HG03571 (cell line): ENCODE data around the gene SLC8A2.

Source experiments
- ATAC-seq: cut with Tn5 transposase; IDR thresholded peaks from one replicate; pipeline ENCODE4 v1.9.1; 2021; ENCODE audit not compliant: unreplicated experiment

The SLC8A2 gene

GRCh38 chr19:47464675-47465419, 6.8 kb downstream of the SLC8A2 start:
- no peak for ATAC-seq

DNA sequence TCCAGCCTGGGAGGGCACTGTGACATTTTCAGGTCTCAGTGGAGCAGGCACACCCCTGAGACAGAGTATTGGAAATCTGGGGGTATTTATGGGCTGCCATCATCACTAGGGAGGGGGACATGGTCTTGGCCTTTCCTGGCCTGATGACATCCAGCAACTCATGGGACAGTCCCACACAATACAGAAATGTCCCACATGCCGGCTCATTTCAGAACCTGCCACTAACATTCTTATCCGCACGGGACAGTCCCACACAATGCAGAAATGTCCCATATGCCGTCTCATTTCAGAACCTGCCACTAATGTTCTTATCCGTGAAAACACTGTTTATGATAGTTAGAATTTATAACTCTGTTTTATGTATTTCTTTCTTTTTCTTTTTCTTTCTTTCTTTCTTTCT, 9.8 kb downstream of the SLC8A2 start:
- ATAC-seq = no peak

DNA sequence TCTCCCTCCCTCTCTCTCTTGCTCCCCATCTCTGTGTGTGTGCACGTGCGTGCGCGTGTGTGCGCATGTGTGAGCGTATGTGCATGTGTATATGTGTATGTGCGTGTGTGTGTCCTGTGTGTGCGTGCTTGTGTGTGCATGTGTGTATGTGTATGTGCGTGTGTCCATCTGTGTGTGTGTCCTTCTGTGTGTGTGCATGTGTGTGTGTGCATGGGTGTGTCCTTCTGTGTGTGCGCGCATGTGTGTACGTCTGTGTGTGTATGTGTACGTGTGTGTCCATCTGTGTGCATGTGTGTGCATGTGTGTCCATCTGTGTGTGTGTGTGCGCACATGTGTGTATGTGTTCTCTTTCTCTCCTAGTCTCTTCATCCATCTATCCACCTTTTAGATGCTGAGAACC, 12.2 kb downstream of the SLC8A2 start:
- no peak for ATAC-seq

GRCh38 chr19:47458672-47459071, 13.0 kb downstream of the SLC8A2 start:
- ATAC-seq = no peak

GRCh38 chr19:47456721-47457474, 14.8 kb downstream of the SLC8A2 start:
- no peak for ATAC-seq

- no peak for ATAC-seq
Observed at GRCh38 chr19:47450478-47450877, 21.2 kb downstream of the SLC8A2 start.

- no peak for ATAC-seq
Observed at GRCh38 chr19:47448360-47448727, 23.3 kb downstream of the SLC8A2 start.

- no peak for ATAC-seq
Observed at GRCh38 chr19:47447470-47448359, 24.0 kb downstream of the SLC8A2 start.

DNA sequence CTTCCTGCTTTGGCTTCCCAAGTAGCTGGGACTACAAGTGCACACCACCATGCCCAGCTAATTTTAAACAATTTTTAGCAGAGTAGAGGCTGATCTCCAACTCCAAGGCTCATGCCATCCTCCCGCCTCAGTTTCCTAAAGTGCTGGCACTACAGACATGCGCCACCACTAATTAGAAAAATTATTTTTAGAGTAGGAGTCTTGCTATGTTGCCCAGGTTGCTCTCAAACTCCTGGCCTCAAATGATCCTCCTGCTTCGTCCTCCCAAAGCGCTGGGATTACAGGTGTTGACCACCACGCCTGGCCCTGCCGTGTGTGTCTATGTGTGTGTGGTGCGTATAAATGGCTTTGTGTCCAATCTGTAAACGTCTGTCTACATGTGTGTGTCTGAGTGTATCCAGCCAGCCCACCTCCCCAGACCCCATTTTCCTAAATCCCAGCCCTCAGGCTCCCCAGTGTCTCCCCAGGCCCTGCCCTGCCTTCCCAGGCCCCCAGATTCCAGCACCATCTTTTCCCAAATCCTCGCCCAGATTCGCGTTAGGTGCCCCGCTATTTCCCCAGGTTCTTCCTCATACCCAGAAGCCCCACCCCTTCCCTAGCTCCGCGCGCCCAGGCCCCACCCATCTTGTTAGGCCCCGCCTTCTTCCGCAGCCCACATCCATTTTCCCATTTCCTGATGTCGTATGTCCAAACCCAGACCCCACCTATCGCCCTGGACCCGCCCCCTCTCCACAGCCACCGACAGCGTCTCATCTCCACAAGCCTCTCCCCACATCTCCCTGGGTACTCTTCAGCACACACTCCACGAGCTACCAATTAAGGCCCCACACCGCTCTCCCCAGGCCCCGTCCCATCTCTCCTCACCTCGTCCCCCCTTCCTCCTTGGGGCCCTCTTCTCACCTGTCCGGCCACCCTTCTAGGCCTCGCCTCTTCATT, 24.9 kb downstream of the SLC8A2 start:
- no peak for ATAC-seq

DNA sequence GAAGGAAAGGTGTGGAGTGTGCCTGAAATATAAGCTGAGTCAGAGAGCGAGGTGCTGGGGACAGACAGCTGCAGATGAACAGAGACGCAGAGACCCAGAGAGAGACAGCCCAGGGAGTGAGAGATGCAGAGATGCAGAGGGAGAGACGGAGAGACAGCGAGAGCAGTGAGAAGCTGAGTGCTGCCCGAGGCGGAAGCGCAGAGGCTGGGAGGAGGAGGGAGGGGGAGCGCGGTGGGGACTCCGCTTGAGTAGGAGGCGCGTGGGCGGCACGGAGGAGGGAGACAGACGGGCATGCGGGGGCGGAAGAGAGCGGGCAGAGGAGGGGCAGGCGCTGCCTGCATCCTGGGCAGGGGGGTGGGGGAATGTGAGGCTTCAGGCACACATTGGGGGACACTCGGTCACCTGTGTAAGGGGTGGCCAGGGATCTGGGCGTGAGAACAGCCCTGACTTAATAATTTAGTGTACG, 25.7 kb downstream of the SLC8A2 start:
- no peak for ATAC-seq

DNA sequence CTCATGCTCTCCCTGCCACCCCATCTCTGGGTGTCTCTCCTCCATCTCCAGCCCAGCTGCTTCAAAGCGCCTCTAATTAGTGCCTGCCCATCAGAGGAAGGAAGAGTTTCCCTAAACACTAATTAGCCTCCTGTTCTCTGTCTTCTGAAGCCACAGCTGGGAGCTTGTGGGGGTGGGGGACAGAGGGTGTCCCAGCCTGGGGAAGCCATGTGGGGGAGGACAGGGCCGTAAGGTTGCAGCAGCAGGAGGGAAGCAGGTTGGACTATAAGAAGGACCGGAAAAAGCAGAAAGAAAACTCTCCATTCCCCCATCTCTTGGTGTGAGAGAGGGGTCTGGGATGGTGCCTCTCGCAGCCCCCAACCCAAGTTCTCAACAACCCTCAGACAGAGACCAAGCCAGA, 26.2 kb downstream of the SLC8A2 start:
- ATAC-seq = no peak

DNA sequence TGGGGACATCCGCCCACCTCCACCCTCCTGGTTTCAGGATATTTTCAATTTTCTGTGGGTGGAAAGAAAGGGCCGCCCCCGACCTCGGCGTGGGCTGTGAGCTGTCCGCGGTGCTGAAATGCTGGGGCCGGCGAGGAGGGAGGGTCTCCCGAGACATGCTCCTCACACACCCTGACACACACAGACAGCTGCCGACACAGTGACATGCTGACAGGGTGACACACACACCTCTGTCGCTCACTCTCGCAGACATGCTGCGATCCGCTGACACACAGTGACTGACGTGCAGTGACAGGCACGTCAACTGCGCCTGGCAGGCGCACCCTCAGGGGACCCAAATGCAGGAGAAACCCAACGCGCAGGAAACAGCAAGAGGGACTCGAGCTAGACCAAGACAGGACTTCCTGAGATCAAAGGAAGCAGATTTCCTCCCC, 27.3 kb downstream of the SLC8A2 start:
- no peak for ATAC-seq

DNA sequence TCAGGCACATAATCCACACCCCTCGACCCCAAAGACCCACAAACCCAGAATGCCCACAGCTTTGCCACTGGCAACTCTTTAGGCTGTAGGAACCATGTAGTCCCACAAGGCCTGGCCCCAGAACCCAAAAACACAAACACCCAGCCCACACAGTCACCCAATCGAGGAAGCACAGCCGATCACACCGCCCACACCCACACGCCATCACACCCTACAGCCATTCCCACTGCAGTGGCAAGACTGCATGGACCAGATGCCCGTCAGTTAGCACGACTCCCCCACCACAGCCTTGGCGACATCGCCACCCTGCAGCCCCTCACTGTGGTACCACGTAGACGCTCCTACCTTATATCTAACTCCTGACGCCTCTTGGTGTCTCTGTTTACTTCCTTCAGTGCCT, 28.4 kb downstream of the SLC8A2 start:
- ATAC-seq = no peak

DNA sequence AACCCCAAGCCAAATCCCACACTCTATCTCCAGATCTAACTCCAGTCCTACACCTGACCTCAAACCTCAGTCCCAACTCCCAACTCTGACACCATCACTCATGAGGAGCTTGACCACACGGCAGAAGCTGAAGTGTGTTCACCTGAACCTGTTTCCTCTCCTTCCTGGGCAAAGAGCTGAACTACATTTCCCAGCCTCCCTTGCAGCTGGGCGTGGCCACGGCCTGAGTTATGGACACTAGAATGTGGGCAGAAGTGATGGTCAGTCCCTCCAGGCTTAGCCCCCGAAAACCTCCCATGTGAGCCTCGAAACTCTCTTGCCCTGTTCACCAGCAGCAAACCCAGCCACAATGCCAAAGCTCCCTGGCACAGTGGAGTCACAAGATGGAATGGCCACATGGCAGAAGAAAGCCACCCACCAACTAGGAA, 32.9 kb downstream of the SLC8A2 start:
- no peak for ATAC-seq

GRCh38 chr19:47437500-47437899, 34.2 kb downstream of the SLC8A2 start:
- ATAC-seq = no peak

DNA sequence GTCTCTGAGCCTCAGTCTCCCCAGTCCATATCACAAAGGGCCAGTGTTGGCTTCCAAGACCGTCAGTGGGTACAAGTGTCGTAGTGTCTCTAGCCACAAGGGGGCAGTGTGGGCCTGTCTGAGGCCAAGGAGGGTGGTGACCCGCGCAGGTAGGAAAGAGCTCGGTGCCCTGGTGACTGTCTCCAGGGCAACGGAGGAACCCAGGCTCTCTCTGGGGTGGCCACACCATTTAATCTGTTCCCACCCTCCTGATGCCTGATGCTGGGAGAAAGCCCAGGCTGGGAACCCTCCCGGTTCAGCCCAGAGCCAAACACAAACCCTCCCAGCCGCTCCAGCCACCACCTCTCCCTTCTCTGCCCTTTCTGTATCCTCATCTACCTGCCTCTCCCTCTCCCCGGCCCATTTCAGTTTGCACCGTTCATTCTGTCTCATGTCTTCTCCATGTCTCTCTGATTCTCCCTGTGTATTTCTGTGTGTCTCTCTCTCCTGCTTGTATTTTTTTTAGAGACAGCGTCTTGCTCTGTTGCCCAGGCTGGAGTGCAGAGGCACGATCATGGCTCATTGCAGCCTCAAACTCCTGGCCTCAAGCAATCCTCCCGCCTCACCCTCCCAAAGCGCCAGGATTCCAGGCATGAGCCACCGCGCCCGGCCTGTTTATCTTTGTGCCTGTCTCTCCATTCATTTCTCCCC, 34.8 kb downstream of the SLC8A2 start:
- peak; percentile 61 for ATAC-seq

DNA sequence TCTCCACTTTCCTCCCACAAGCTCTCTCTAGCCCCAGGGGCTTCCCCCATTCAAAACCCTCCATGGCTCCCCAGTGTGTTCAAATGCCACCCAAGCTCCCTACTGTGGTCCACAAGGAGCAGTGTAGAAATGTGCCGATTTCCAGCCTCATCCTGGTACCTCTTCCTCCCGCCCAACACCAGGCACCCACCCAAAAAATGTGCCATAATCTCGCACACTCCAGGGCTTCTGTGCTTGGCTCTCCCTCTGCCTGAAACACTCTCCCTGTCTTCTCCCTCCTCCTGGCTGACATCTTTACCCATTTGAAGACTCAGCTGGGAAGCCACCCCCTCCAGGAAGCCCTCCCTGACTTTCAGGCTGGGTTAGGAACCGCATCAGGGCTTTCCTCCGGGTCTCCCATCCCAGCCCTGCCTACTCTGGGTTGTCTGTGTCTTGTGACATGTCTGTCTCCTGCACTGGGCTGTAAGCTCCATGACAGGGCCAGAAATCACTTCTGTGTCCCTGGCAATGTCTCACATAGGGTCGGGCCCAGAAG, 35.7 kb downstream of the SLC8A2 start:
- ATAC-seq = no peak

GRCh38 chr19:47435196-47435595, 36.5 kb downstream of the SLC8A2 start:
- no peak for ATAC-seq

DNA sequence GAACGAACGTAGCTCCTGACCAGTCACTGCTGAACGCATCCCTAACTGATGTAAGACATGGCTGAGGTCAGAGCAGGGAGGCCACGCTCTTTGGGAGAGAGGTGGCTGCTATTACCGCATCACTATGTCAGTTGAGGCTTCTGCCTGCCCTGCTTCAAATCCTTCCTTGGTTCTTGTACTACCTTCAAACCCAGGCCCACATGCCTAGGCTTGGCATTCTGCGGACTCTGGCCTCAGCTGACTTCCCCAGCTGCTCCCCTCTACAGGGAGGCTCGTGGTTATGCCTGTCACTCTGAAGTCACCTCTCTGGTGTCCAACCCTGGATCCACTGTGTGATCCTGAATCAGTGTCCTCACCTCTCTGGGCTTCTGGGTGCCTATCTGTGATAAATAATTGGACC, 37.6 kb downstream of the SLC8A2 start:
- no peak for ATAC-seq
